Bladder microvascular endothelial cell (primary cell): Measurements from ENCODE around the gene SRP54. TPM values are rescaled to one million over a fixed set of nuclear protein-coding genes. Genes with fewer than 3 reads are reported as not detected.

Experiments
- total RNA-seq: library from RNA; depleted of rRNA; stranded (reverse); fragments of >200 nt; gene quantifications from 2 replicates; pipeline ENCODE4 v1.2.3, GENCODE V29; 2014

The SRP54 gene
- total RNA-seq: 49.5 and 88.8 TPM in 2 replicates

GRCh38 chr14:34982421-34983147 lies at the start of gene SRP54:
SRP54 (plus strand) TSS chr14:34982992; CDS start chr14:34996710, 13,718 bp downstream.

GRCh38 chr14:35046048-35046750 lies 63.4 kb downstream of the SRP54 start, which contains the start of gene FAM177A1:
FAM177A1 (plus strand) TSS chr14:35046272; CDS start chr14:35046464, 192 bp downstream.

Other genes starting within 250 kb of the SRP54 start
- gene BAZ1A, start 107.6 kb upstream of the SRP54 start, total RNA-seq: 34.0 and 71.3 TPM in 2 replicates
- 33.4 and 41.2 TPM in 2 replicates for gene FAM177A1, start 63.3 kb downstream of the SRP54 start, total RNA-seq
- gene PPP2R3C, start 139.0 kb downstream of the SRP54 start, total RNA-seq: 32.4 and 35.0 TPM in 2 replicates
- 22.8 and 39.5 TPM in 2 replicates for gene PRORP, start 139.6 kb downstream of the SRP54 start, total RNA-seq